ENCODE data around the gene TRA2A. TPM values are rescaled to one million over a fixed set of nuclear protein-coding genes. Genes with fewer than 3 reads are reported as not detected.

The TRA2A gene
- total and polyA plus RNA-seq, 2 of the 13 experiments (the other 11 are each of a cell fraction or from before 2014, with no cell fraction given): 39.1 to 41.6 TPM

DNA sequence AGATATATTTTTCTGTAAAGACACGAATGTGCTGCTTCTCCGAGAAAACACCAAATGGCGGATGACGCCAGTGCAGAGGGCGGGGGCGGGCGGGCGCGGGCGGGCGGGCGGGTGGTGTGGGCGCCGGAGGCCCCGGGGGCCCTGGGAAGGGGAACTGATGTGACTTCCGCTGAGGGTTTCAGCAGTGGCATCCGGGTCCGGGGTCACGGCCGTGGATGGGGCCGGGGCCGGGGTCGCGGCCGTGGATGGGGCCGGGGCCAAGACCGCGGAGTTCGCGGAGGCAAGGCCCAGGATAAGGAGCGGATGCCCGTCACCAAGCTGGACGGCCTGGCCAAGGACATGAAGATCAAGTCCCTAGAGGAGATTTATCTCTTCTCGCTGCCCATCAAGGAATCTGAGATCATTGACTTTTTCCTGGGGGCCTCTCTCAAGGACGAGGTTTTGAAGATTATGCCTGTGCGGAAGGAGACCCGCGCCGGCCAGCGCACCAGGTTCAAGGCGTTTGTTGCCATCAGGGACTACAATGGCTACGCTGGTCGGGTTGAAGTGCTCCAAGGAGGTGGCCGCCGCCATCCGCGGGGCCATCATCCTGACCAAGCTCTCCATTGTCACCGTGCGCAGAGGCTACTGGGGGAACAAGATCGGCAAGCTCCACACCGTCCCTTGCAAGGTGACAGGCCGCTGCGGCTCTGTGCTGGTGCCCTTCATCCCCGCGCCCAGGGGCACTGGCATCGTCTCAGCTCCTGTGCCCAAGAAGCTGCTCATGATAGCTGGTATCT is 41.2 kb downstream of the TRA2A start (continued):
- TF ChIP-seq ZBTB40 (IDR thresholded peaks at IDR 0.05) (no peak), ZBTB40 (CRISPR knock-in tag; IDR thresholded peaks at IDR 0.05) (no peak), ZNF703 (CRISPR knock-in tag; IDR thresholded peaks at IDR 0.05; ENCODE audit: borderline replicate concordance) (no peak), ZNF746 (CRISPR knock-in tag; IDR thresholded peaks at IDR 0.05) (no peak), PHF8 (CRISPR knock-in tag; IDR thresholded peaks at IDR 0.05) (peak; percentile 68), IRX3 (CRISPR knock-in tag; IDR thresholded peaks at IDR 0.05; ENCODE audit: borderline replicate concordance, low read depth) (no peak), GLMP (CRISPR knock-in tag; IDR thresholded peaks at IDR 0.05; ENCODE audit: borderline replicate concordance) (no peak), ELF3 (CRISPR knock-in tag; IDR thresholded peaks at IDR 0.05) (0 out of 2 replicates have a peak, but pooled peaks have one; percentile 11), ZNF264 (CRISPR knock-in tag; IDR thresholded peaks at IDR 0.05) (0 out of 2 replicates have a peak, but pooled peaks have one; percentile 37), NCOA1 (CRISPR knock-in tag; IDR thresholded peaks at IDR 0.05) (0 out of 2 replicates have a peak, but pooled peaks have one; percentile 34), ZNF777 (CRISPR knock-in tag; IDR thresholded peaks at IDR 0.05) (no peak), ZNF772 (CRISPR knock-in tag; IDR thresholded peaks at IDR 0.05) (peak; percentile 54; the same call in 1 of the 2 replicates)
- TF ChIP-seq, protein P1, sequence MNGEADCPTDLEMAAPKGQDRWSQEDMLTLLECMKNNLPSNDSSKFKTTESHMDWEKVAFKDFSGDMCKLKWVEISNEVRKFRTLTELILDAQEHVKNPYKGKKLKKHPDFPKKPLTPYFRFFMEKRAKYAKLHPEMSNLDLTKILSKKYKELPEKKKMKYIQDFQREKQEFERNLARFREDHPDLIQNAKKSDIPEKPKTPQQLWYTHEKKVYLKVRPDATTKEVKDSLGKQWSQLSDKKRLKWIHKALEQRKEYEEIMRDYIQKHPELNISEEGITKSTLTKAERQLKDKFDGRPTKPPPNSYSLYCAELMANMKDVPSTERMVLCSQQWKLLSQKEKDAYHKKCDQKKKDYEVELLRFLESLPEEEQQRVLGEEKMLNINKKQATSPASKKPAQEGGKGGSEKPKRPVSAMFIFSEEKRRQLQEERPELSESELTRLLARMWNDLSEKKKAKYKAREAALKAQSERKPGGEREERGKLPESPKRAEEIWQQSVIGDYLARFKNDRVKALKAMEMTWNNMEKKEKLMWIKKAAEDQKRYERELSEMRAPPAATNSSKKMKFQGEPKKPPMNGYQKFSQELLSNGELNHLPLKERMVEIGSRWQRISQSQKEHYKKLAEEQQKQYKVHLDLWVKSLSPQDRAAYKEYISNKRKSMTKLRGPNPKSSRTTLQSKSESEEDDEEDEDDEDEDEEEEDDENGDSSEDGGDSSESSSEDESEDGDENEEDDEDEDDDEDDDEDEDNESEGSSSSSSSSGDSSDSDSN (CRISPR knock-in tag; IDR thresholded peaks at IDR 0.05): 0 out of 2 replicates have a peak, but pooled peaks have one; percentile 31

Measured in HepG2 (cell line).